ENCODE measurements around the gene RBM42. TPM values are rescaled to one million over a fixed set of nuclear protein-coding genes. Genes with fewer than 3 reads are reported as not detected.

RBM42 gene
- total and polyA plus RNA-seq, 9 of the 15 experiments (the other 6 are each of a cell fraction or from before 2014, with no cell fraction given), result 5.7 to 149 (median 32.4) TPM

GRCh38 chr19:35615036-35615435 lies 13.8 kb upstream of the RBM42 start:
- no peak for FAIRE-seq
- peak overlapping the region in 1 of 2 experiments; percentile 52; a peak in 1 of 4 replicates for H3K9ac ChIP-seq (ENCODE audit: insufficient read depth in 1 of 2, low read depth in 2 of 2, low read length in 2 of 2)
- POLR2A ChIA-PET, result interaction anchor here (0.6 to 1.6 kb wide), 2 partner anchors 9 to 28 kb away, joined by 3 to 4 read pairs; no protein-coding TSS in a partner anchor

DNA sequence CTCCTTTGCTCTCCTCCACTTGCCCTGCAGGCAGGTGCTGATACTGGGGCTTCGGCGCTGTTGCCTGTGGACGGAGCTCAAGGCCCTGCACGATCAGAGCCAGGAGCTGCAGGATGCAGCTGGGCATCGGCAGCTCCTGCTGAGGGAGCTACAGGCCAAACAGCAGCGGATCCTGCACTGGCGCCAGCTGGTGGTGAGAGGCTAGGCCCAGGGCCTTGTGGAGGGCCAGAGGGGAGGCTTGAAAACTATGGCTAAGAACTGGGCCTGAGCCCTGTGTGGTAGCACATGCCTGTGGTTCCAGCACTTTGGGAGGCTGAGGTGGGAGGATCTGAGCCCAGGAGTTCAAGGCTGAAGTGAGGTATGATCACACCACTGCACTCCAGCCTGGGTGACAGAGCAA lies 10.0 kb upstream of the RBM42 start:
- POLR2A ChIA-PET, result interaction anchor here (0.7 to 1.2 kb wide), 2 partner anchors 19 to 241 kb away, joined by 3 to 5 read pairs; no protein-coding TSS in a partner anchor
- no peak for DNase-seq (ENCODE audit: extremely low read depth in 1 of 4, low spot score in 3 of 4)
- in situ Hi-C loops (cut with MboI), result no loop called here
- 87% methylated on average over 5 of the region's 7 CpGs for WGBS (ENCODE audit: insufficient coverage, low coverage, missing lambda C conversion rate)
- Histone ChIP-seq H3K9me3 (replicated peaks; ENCODE audit: control insufficient read depth, insufficient read depth, low read depth, low read length) (no peaks in the 10 kb centered on the region), H2AFZ (ENCODE audit: low read depth, low read length) (no peak overlapping the region), H3K4me3 (no peak overlapping the region), H3K9me1 (ENCODE audit: control insufficient read depth, insufficient read depth, low read length) (no peaks in the 10 kb centered on the region), H3K27me3 (ENCODE audit: control insufficient read depth in 2 of 2, insufficient read depth in 2 of 2, low read length in 2 of 2) (no peaks in the 10 kb centered on the region), H3K4me1 (replicated peaks in 1 of 2; ENCODE audit: control insufficient read depth in 2 of 2, insufficient read depth in 2 of 2, low read length in 2 of 2) (peaks cover 0 to 30% of the 10 kb centered on the region in 2 experiments; a peak in 2 of 5 replicates), H3K36me3 (ENCODE audit: control insufficient read depth, insufficient read depth, low read length) (peaks cover 51% of the 10 kb centered on the region; the same call in 2 of the 3 replicates), H3K4me2 (ENCODE audit: insufficient read depth, low read length) (no peak overlapping the region), H3K27ac (ENCODE audit: extremely low read depth, low read depth, low read length) (no peak overlapping the region), H3K9ac (ENCODE audit: insufficient read depth in 1 of 2, low read depth in 2 of 2, low read length in 2 of 2) (peak overlapping the region in 1 of 2 experiments; percentile 82; a peak in 1 of 4 replicates), H4K20me1 (replicated peaks; ENCODE audit: control insufficient read depth, insufficient read depth, low read length) (no peaks in the 10 kb centered on the region), H3K79me2 (ENCODE audit: control insufficient read depth, insufficient read depth, low read length) (no peaks in the 10 kb centered on the region)
- no TSS peak for BruUV-seq (replicated peaks)
- TF ChIP-seq TFAP4 (CRISPR knock-in tag; IDR thresholded peaks at IDR 0.05; ENCODE audit: borderline replicate concordance) (0 out of 2 replicates have a peak, but pooled peaks have one; percentile 20), MCM5 (IDR thresholded peaks at IDR 0.05; ENCODE audit: low read depth) (no peak), ZNF384 (IDR thresholded peaks at IDR 0.05; ENCODE audit: low read depth, low read length) (0 out of 2 replicates have a peak, but pooled peaks have one; percentile 13), SRSF3 (IDR thresholded peaks at IDR 0.05; ENCODE audit: insufficient read depth, low read length) (no peak), RAD21 (CRISPR knock-in tag; conservative IDR thresholded peaks at IDR 0.05 in 1 of 2, IDR thresholded peaks at IDR 0.05 in 1 of 2) (peak in 1 of 2 experiments; percentile 6; a peak in 1 of 4 replicates), CTCF (IDR thresholded peaks at IDR 0.05 in 2 of 3, conservative IDR thresholded peaks at IDR 0.05 in 1 of 3; ENCODE audit: insufficient read depth in 2 of 3, low read depth in 1 of 3, low read length in 3 of 3) (peak in 2 of 3 experiments; percentile 16 to 66; a peak in 2 of 6 replicates)
- TF ChIP-seq, protein P1, sequence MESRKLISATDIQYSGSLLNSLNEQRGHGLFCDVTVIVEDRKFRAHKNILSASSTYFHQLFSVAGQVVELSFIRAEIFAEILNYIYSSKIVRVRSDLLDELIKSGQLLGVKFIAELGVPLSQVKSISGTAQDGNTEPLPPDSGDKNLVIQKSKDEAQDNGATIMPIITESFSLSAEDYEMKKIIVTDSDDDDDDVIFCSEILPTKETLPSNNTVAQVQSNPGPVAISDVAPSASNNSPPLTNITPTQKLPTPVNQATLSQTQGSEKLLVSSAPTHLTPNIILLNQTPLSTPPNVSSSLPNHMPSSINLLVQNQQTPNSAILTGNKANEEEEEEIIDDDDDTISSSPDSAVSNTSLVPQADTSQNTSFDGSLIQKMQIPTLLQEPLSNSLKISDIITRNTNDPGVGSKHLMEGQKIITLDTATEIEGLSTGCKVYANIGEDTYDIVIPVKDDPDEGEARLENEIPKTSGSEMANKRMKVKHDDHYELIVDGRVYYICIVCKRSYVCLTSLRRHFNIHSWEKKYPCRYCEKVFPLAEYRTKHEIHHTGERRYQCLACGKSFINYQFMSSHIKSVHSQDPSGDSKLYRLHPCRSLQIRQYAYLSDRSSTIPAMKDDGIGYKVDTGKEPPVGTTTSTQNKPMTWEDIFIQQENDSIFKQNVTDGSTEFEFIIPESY (CRISPR knock-in tag; IDR thresholded peaks at IDR 0.05), result peak; percentile 28; the same call in 1 of the 2 replicates
- intact Hi-C loops (cut with micrococcal nuclease), result no loop called here
- CTCF ChIA-PET (ENCODE audit: low intra/inter-chr PET ratio), result no interaction called here
- FAIRE-seq, result no peak
- ATAC-seq, result peak; percentile 43

More at GRCh38 chr19:35615036-35615435, 13.8 kb upstream of the RBM42 start:
- H3K9me1 ChIP-seq (ENCODE audit: control insufficient read depth, insufficient read depth, low read length), result no peaks in the 10 kb centered on the region
- DNase-seq (ENCODE audit: extremely low read depth in 1 of 4, low spot score in 3 of 4) (no peak), ATAC-seq (no peak)
- no peak overlapping the region for H3K4me3 ChIP-seq
- H3K36me3 ChIP-seq (ENCODE audit: control insufficient read depth, insufficient read depth, low read length), result peaks cover 40% of the 10 kb centered on the region; the same call in 2 of the 3 replicates
- no peak overlapping the region for H3K27ac ChIP-seq (ENCODE audit: extremely low read depth, low read depth, low read length)
- no peaks in the 10 kb centered on the region for H3K27me3 ChIP-seq (ENCODE audit: control insufficient read depth in 2 of 2, insufficient read depth in 2 of 2, low read length in 2 of 2)
- no peaks in the 10 kb centered on the region for H3K9me3 ChIP-seq (replicated peaks; ENCODE audit: control insufficient read depth, insufficient read depth, low read depth, low read length)
- no TSS peak for BruUV-seq (replicated peaks)
- peaks cover 7% of the 10 kb centered on the region for H3K79me2 ChIP-seq (ENCODE audit: control insufficient read depth, insufficient read depth, low read length)
- no peak overlapping the region for H3K4me2 ChIP-seq (ENCODE audit: insufficient read depth, low read length)
- H3K4me1 ChIP-seq (replicated peaks in 1 of 2; ENCODE audit: control insufficient read depth in 2 of 2, insufficient read depth in 2 of 2, low read length in 2 of 2), result peaks cover 7 to 45% of the 10 kb centered on the region in 2 experiments; a peak in 3 of 5 replicates
- no peak overlapping the region for H2AFZ ChIP-seq (ENCODE audit: low read depth, low read length)
- intact Hi-C loops (cut with micrococcal nuclease), result no loop called here
- H4K20me1 ChIP-seq (replicated peaks; ENCODE audit: control insufficient read depth, insufficient read depth, low read length), result no peaks in the 10 kb centered on the region
- TF ChIP-seq RBFOX2 (IDR thresholded peaks at IDR 0.05; ENCODE audit: low read depth, low read length), result 0 out of 2 replicates have a peak, but pooled peaks have one; percentile 17
- no peak for TF ChIP-seq ZKSCAN3 (CRISPR knock-in tag; IDR thresholded peaks at IDR 0.05)
- no peak for TF ChIP-seq BCL6 (CRISPR knock-in tag; IDR thresholded peaks at IDR 0.05)
- CTCF ChIA-PET (ENCODE audit: low intra/inter-chr PET ratio), result no interaction called here
- in situ Hi-C loops (cut with MboI), result no loop called here
- 93% methylated on average over 17 of the region's 17 CpGs for WGBS (ENCODE audit: insufficient coverage, low coverage, missing lambda C conversion rate)

All from K562 (cell line).